Measurements from ENCODE around the gene OGA.

GRCh38 chr10:101752241-101752640, 66.0 kb downstream of the OGA start:
- TF ChIP-seq EZH2phosphoT487 (IDR thresholded peaks at IDR 0.05; ENCODE audit: insufficient read depth, low read depth) (no peak), EZH2 (IDR thresholded peaks at IDR 0.05; ENCODE audit: insufficient read depth, poor library complexity, severe bottlenecking) (no peak)
